Measurements from ENCODE around the gene GPRIN2.
"Not testable (repeated sequence)": the region's sequence is repeated elsewhere in the genome, so short reads cannot be mapped to it uniquely, and the experiment has no call there.

Gene GPRIN2

DNA sequence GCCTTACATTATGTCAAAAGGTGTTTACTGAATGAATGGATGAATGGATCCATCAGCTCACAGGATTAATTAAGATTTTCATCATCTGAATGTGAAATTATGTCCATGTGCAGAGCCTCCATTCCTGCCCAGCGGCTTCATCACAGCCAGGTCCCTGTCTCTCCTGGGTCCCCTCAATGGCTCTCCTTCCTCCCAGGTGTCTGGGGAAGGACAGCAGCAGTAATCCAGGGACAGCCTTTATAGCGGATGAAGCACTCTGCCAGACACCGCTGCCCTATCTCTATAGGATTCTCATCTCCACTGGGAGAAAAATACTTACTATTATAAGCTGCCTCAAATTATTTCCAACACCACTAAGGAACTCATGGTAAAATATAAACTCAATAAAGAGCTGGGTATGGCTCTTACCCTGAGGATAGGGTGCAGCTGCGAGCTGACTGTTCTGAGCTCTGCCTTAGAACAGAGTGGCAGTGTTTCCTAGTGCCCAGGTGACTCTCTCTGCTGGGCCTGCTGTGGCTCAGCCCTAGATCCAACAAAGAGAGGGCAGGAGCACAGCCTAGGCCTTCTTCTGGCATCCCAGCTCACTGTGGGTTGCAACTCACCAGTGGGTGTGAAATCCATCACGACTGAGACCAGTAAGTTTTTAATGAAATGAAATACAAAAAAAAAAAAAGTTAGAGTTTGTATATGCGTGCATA lies 38.3 kb downstream of the GPRIN2 start:
- DNase-seq (ENCODE audit: low spot score), result no peak

DNA sequence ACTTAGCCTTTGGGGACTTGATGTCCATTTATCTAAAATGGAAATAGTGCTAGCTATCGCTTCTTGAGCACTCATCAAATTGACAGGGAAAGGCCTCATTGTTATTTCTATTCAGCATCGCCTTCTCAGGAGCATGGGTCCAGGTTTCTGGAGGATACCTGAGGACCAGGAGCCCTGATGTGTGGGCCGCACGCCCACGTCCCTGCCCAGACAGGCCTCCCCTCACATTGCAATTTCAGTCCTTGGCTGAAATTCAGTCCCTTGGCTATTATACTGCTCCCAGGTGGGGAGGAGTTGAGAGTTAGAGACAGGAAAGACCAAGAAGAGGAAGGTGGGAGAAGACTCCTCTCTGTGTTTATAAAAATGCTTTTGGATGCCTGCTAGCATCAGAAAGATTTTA lies 38.9 kb downstream of the GPRIN2 start:
- no peak for DNase-seq (ENCODE audit: low spot score)

DNA sequence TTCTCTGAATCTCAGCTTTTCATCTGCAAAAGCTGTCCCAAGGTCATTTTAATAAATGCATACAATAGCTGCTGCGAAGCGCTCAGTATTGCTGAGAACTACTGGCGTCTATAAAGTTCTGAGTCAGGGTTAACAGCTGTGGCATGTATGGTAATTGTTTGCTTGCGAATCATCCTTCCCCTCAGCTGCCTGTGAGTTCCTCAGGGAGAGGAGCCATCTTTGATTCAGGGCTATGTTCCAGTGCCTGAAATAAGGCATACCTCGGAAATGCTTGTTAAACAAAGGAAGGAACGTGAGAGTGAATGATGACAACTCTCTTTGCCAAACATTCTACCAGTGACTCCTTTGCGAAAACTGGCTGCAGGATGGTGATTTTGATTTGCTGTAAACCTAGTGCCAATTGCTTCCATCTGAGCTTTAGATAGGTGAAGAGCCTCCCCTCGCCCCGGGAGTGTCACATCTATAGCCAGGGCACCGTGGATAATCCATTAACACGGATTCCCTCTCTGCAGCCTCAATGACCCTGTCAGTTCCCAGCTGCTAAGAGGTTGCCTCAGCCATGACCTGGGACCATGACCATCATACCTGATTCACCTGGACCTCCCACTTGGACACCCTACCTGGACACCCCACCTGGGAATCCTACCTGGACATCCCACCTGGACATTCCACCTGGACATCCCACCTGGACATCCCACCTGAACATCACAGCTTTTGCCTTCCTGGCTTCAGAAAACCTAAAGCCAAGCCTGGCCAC lies 39.6 kb downstream of the GPRIN2 start:
- DNase-seq (ENCODE audit: low spot score), result peak; percentile 93

- DNase-seq (ENCODE audit: low spot score), result no peak
Measured at GRCh38 chr10:46515793-46516192, 40.7 kb downstream of the GPRIN2 start.

DNA sequence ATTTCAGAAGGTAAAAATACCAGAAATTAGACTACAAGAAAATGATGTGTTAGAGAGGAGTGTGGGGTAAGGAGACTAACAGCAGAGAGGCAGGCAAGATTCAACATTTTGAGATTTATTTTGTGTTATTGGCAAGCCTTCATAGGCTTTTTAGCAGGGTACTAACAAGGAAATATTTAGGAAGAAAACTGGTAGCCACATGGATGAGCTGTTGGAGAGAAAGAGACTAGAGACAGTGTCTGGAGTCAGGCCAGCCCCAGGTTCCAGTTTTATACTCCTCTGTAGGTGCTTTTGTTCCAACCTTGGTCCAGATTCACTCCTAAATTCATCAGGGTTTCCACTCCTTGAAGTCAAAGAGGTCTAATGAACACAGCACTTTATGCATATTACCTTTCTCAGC lies 41.1 kb downstream of the GPRIN2 start:
- no peak for DNase-seq (ENCODE audit: low spot score)

DNA sequence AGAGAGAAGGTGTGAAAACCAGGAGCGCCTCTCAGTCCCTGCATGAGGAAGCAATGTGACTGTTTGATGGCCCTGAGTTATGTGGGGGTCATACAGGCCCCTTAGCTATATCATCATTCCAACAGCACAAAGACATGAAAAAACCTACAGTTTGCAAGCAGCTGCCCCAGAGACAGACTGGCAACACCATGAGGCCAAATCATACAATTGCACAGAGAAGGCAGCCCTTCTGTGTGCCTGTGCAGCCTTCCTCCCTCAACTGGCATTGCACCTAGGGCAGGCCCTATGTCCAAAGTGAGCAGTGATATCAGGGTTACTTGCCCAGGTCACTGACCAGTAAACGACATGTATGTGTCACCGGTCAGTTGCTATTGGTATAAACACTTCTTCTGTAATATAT lies 41.6 kb downstream of the GPRIN2 start:
- DNase-seq (ENCODE audit: low spot score), result no peak

DNA sequence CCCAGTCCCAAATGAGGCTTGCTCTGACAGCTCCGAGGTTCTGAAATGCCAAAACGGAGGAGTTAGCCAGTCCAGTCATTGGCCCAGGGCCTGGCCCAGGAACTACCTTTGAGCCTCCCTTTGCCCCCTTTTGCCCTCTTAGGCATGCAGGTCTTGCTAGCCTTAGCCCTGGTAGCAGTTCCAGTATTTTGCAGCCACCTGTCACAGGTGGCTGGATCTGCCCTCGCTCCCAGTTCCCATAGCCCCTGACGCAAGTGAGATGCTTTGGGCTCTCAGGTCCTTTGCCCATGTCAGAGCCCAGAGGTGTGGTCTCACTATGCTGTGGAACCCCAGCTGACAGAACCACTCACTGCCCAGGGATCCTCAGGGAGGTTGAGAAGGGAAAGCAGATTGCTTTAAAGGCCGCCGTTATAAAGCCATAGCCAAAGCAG lies 42.0 kb downstream of the GPRIN2 start:
- DNase-seq (ENCODE audit: low spot score), result no peak

- not testable (repeated sequence) for DNase-seq (ENCODE audit: low spot score)
Measured at GRCh38 chr10:46513333-46513732, 43.1 kb downstream of the GPRIN2 start.

- DNase-seq (ENCODE audit: low spot score), result not testable (repeated sequence)
Measured at GRCh38 chr10:46512725-46513124, 43.7 kb downstream of the GPRIN2 start.

GRCh38 chr10:46512002-46512401 lies 44.5 kb downstream of the GPRIN2 start:
- not testable (repeated sequence) for DNase-seq (ENCODE audit: low spot score)
